HEK293T (cell line): ENCODE results near the gene SLC1A5.

Experiments used
- ARNT ChIP-seq: fragments of 450-650 bp; IDR thresholded peaks from 2 replicates; pipeline ENCODE4 v1.6.1; 2017; ENCODE audit warnings: mild to moderate bottlenecking
- BHLHE40 ChIP-seq: fragments of 450-650 bp; IDR thresholded peaks from 2 replicates; pipeline ENCODE4 v1.6.1; 2016; ENCODE audit warnings: mild to moderate bottlenecking, moderate library complexity, borderline replicate concordance
- LEF1 ChIP-seq: fragments of 450-650 bp; IDR thresholded peaks from 2 replicates; pipeline ENCODE4 v1.6.1; 2017; ENCODE audit warnings: mild to moderate bottlenecking, borderline replicate concordance
- TARDBP ChIP-seq: fragments of 450-650 bp; IDR thresholded peaks from 2 replicates; pipeline ENCODE4 v1.6.1; 2016
- TF ChIP-seq, protein P1 (sequence below): fragments of 450-650 bp; IDR thresholded peaks from 2 replicates; pipeline ENCODE4 v1.6.1; 2016

DNA sequence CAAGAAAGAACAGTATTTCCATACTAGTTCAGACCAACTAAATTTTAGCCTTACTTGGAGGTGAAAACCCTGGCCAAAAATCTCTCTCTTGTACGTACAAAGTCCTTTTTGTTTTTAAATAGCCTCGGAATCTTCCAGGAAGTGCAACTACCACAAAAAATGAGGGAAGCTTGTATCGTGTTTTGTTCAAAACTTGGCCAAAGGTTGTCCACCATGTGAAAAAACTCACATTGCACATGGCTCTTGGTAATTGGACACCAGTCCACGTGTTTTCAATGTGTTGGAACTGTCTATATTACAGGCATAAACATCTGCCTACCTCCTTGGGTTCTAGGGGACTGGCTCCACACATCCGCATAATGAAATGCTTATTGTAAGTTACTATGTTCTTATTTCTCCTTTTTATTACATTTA, 27.0 kb downstream of the SLC1A5 start:
- TF ChIP-seq LEF1 (no peak), ARNT (no peak), TARDBP (no peak), BHLHE40 (no peak)
- TF ChIP-seq, protein P1, sequence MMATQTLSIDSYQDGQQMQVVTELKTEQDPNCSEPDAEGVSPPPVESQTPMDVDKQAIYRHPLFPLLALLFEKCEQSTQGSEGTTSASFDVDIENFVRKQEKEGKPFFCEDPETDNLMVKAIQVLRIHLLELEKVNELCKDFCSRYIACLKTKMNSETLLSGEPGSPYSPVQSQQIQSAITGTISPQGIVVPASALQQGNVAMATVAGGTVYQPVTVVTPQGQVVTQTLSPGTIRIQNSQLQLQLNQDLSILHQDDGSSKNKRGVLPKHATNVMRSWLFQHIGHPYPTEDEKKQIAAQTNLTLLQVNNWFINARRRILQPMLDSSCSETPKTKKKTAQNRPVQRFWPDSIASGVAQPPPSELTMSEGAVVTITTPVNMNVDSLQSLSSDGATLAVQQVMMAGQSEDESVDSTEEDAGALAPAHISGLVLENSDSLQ, result no peak
